Measurements from ENCODE around the gene TREM1. TPM values are rescaled to one million over a fixed set of nuclear protein-coding genes. Genes with fewer than 3 reads are reported as not detected.
"Not testable (repeated sequence)": the region's sequence is repeated elsewhere in the genome, so short reads cannot be mapped to it uniquely, and the experiment has no call there.

Gene TREM1
- total RNA-seq, 1 donor from 2014 or later = 0.20 TPM

DNA sequence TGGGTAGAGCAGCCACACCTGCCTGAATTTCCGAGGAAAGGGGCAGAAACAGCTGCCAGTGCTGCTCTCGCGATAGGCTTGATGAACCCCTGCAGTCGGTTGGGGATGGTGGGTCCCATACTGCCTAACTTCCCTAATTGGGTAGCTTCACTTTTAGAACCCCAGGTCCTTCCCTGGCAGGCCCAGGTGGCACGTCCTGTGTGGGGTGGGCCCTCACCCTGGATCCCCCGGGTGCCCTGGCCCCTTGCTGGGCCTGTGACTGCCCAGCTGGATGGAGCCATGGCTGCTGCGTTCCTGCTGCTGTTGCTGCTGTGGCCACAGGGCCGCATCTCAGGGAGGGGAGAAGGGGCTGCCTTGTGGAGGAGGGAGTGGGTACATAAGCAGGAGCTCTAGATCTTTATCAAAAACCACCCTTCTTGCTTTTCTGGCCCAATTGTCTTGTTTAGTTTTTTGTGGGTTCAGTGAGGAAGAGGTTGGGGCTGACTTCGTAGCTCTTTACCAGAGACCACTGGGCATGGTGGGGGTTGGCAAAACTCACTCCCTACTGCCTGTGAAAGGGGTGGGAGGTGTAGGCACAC, 39.1 kb downstream of the TREM1 start:
- Mint-ChIP-seq H3K9me3 (ENCODE audit: unreplicated experiment) (peaks cover 7% of the 10 kb centered on the region), H3K27me3 (ENCODE audit: low read depth, unreplicated experiment) (peaks cover 36% of the 10 kb centered on the region), H3K4me1 (ENCODE audit: low read depth, unreplicated experiment) (no peaks in the 10 kb centered on the region), H3K27ac (ENCODE audit: unreplicated experiment) (no peak overlapping the region), H3K4me3 (ENCODE audit: unreplicated experiment) (no peak overlapping the region), H3K36me3 (ENCODE audit: low read depth, unreplicated experiment) (no peaks in the 10 kb centered on the region)
- no peak for FAIRE-seq
- no peaks in the 10 kb centered on the region for H3K27me3 ChIP-seq (ENCODE audit: insufficient read depth, low read length)
- no peak for TF ChIP-seq EZH2 (IDR thresholded peaks at IDR 0.05; ENCODE audit: insufficient read depth, low read length)
- TF ChIP-seq, protein P1, sequence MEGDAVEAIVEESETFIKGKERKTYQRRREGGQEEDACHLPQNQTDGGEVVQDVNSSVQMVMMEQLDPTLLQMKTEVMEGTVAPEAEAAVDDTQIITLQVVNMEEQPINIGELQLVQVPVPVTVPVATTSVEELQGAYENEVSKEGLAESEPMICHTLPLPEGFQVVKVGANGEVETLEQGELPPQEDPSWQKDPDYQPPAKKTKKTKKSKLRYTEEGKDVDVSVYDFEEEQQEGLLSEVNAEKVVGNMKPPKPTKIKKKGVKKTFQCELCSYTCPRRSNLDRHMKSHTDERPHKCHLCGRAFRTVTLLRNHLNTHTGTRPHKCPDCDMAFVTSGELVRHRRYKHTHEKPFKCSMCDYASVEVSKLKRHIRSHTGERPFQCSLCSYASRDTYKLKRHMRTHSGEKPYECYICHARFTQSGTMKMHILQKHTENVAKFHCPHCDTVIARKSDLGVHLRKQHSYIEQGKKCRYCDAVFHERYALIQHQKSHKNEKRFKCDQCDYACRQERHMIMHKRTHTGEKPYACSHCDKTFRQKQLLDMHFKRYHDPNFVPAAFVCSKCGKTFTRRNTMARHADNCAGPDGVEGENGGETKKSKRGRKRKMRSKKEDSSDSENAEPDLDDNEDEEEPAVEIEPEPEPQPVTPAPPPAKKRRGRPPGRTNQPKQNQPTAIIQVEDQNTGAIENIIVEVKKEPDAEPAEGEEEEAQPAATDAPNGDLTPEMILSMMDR (IDR thresholded peaks at IDR 0.05; ENCODE audit: insufficient read depth, low read depth, low read length) = no peak
- H3K9me3 ChIP-seq (ENCODE audit: insufficient read depth, low read depth, low read length) = no peaks in the 10 kb centered on the region
- no peak for DNase-seq (ENCODE audit: low read depth)
- no peak overlapping the region for H3K4me3 ChIP-seq (ENCODE audit: insufficient read depth, low read depth, low read length)
- no peaks in the 10 kb centered on the region for H3K79me2 ChIP-seq (ENCODE audit: insufficient read depth, low read length)
- H2AFZ ChIP-seq (ENCODE audit: low read depth, low read length) = no peak overlapping the region
- H3K27ac ChIP-seq (ENCODE audit: low read depth, low read length) = no peak overlapping the region
- no peaks in the 10 kb centered on the region for H3K36me3 ChIP-seq (ENCODE audit: insufficient read depth, low read length)
- no peak overlapping the region for H3K4me2 ChIP-seq (ENCODE audit: low read length)
- no peaks in the 10 kb centered on the region for H3K4me1 ChIP-seq (ENCODE audit: insufficient read depth, low read length)
- H3K9ac ChIP-seq (ENCODE audit: low read length) = no peak overlapping the region
- H4K20me1 ChIP-seq (ENCODE audit: insufficient read depth, low read length) = no peaks in the 10 kb centered on the region

DNA sequence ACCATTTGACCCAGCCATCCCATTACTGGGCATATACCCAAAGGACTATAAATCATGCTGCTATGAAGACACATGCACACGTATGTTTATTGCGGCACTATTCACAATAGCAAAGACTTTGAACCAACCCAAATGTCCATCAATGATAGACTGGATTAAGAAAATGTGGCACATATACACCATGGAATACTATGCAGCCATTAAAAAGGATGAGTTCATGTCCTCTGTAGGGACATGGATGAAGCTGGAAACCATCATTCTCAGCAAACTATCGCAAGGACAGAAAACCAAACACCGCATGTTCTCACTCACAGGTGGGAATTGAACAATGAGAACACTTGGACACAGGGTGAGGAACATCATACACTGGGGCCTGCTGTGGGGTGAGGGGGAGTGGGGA, 40.0 kb downstream of the TREM1 start:
- H3K27me3 ChIP-seq (ENCODE audit: insufficient read depth, low read length); H3K4me3 ChIP-seq (ENCODE audit: insufficient read depth, low read depth, low read length); H3K36me3 ChIP-seq (ENCODE audit: insufficient read depth, low read length); H3K9ac ChIP-seq (ENCODE audit: low read length); FAIRE-seq; H3K9me3 Mint-ChIP-seq (ENCODE audit: unreplicated experiment); H3K4me3 Mint-ChIP-seq (ENCODE audit: unreplicated experiment); H3K79me2 ChIP-seq (ENCODE audit: insufficient read depth, low read length); H2AFZ ChIP-seq (ENCODE audit: low read depth, low read length); H3K4me2 ChIP-seq (ENCODE audit: low read length); H3K27ac ChIP-seq (ENCODE audit: low read depth, low read length); H3K4me1 ChIP-seq (ENCODE audit: insufficient read depth, low read length); H3K4me1 Mint-ChIP-seq (ENCODE audit: low read depth, unreplicated experiment); H3K9me3 ChIP-seq (ENCODE audit: insufficient read depth, low read depth, low read length); H3K36me3 Mint-ChIP-seq (ENCODE audit: low read depth, unreplicated experiment); DNase-seq (ENCODE audit: low read depth); H3K27ac Mint-ChIP-seq (ENCODE audit: unreplicated experiment); H4K20me1 ChIP-seq (ENCODE audit: insufficient read depth, low read length): not testable (repeated sequence)
- H3K27me3 Mint-ChIP-seq (ENCODE audit: low read depth, unreplicated experiment) = peaks cover 37% of the 10 kb centered on the region

DNA sequence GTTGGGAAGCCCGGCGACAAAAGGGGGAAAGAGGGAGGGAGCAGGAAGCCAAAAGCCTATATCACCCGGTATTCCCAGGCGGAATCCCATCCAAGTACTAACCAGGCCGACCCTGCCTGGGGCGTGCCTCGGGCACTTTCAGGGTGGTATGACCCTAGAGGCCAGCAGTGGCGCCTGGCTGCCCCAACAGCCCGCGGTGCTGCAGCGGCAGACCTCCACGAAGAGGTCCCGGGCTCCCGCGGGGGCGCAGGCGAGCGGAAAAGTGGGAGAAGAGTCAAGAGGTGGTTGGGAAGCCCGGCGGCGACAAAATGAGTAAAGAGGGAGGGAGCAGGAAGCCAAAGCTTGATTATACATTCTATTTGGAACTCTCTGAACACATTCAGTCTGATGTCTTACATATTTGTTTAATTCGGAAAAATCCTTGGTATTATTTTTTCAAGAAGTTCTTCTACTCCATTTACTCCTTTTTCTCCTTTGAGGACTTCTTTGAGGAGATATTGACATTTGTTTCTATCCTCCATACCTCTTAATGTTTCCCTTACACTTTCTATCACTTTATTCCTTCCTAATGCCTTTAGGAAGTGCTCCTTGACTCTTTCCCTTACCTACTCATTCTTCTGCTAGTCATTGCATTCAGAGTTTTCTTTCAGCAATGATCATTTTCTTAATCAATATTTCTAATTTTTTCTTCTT, 46.9 kb downstream of the TREM1 start:
- DNase-seq (ENCODE audit: low read depth) = no peak
- TF ChIP-seq EZH2 (IDR thresholded peaks at IDR 0.05; ENCODE audit: insufficient read depth, low read length) = no peak
- TF ChIP-seq, protein P1 (IDR thresholded peaks at IDR 0.05; ENCODE audit: insufficient read depth, low read depth, low read length) = no peak
- H3K27me3 Mint-ChIP-seq (ENCODE audit: low read depth, unreplicated experiment) = peaks cover 63% of the 10 kb centered on the region
- H3K79me2 ChIP-seq (ENCODE audit: insufficient read depth, low read length) = no peaks in the 10 kb centered on the region
- H3K4me1 Mint-ChIP-seq (ENCODE audit: low read depth, unreplicated experiment) = peaks cover 5% of the 10 kb centered on the region
- H3K4me3 Mint-ChIP-seq (ENCODE audit: unreplicated experiment) = no peak overlapping the region
- H3K9me3 Mint-ChIP-seq (ENCODE audit: unreplicated experiment) = peaks cover 2% of the 10 kb centered on the region
- no peak overlapping the region for H3K4me2 ChIP-seq (ENCODE audit: low read length)
- no peaks in the 10 kb centered on the region for H3K9me3 ChIP-seq (ENCODE audit: insufficient read depth, low read depth, low read length)
- peak; percentile 26 for FAIRE-seq
- no peaks in the 10 kb centered on the region for H3K4me1 ChIP-seq (ENCODE audit: insufficient read depth, low read length)
- no peaks in the 10 kb centered on the region for H3K36me3 Mint-ChIP-seq (ENCODE audit: low read depth, unreplicated experiment)
- no peak overlapping the region for H3K27ac Mint-ChIP-seq (ENCODE audit: unreplicated experiment)
- H4K20me1 ChIP-seq (ENCODE audit: insufficient read depth, low read length) = no peaks in the 10 kb centered on the region
- H3K36me3 ChIP-seq (ENCODE audit: insufficient read depth, low read length) = no peaks in the 10 kb centered on the region
- no peak overlapping the region for H3K9ac ChIP-seq (ENCODE audit: low read length)
- peaks cover 14% of the 10 kb centered on the region for H3K27me3 ChIP-seq (ENCODE audit: insufficient read depth, low read length)
- H3K4me3 ChIP-seq (ENCODE audit: insufficient read depth, low read depth, low read length) = no peak overlapping the region
- H3K27ac ChIP-seq (ENCODE audit: low read depth, low read length) = no peak overlapping the region
- H2AFZ ChIP-seq (ENCODE audit: low read depth, low read length) = no peak overlapping the region

Measured in astrocyte (in vitro differentiated cells and primary cell).